Naive B cell (primary cell): ENCODE results near the gene BNC2. TPM values are rescaled to one million over a fixed set of nuclear protein-coding genes. Genes with fewer than 3 reads are reported as not detected.

Experiments
- ATAC-seq, 2 donors: fragments of 150-1000 bp; cut with Tn5 transposase; 2 replicates each; pipeline ENCODE4 v1.10.0; 2021; ENCODE audit warnings: low read depth in 2 of 2, mild to moderate bottlenecking in 2 of 2, moderate library complexity in 2 of 2
- DNase-seq: peaks from one replicate; pipeline ENCODE4 v3.0.0; 2022
- H3K27ac Mint-ChIP-seq, 6 donors: one replicate each; pipeline ENCODE4 v1.8.0; 2020 to 2022; ENCODE audit warnings: mild to moderate bottlenecking in 6 of 6, mixed read lengths in 6 of 6, moderate library complexity in 5 of 6, inconsistent platforms in 2 of 6
- H3K27me3 Mint-ChIP-seq, 3 donors: one replicate each; pipeline ENCODE4 v1.8.0; 2021 to 2022; ENCODE audit warnings: mixed read lengths in 3 of 3, mild to moderate bottlenecking in 1 of 3
- H3K36me3 Mint-ChIP-seq, 2 donors: one replicate each; pipeline ENCODE4 v1.8.0; 2020 to 2022; ENCODE audit warnings: mixed read lengths in 2 of 2, inconsistent platforms in 1 of 2, mild to moderate bottlenecking in 1 of 2
- H3K4me1 Mint-ChIP-seq, 3 donors: one replicate each; pipeline ENCODE4 v1.8.0; 2020 to 2022; ENCODE audit warnings: mixed read lengths in 3 of 3, inconsistent platforms in 1 of 3, mild to moderate bottlenecking in 1 of 3, moderate library complexity in 1 of 3
- H3K4me3 Mint-ChIP-seq, 8 donors: one replicate each; pipeline ENCODE4 v1.8.0; 2020 to 2022; ENCODE audit warnings: mild to moderate bottlenecking in 8 of 8, mixed read lengths in 8 of 8, moderate library complexity in 8 of 8, inconsistent platforms in 2 of 8
- H3K9me3 Mint-ChIP-seq, 7 donors: one replicate each; pipeline ENCODE4 v1.8.0; 2020 to 2022; ENCODE audit warnings: mixed read lengths in 7 of 7, mild to moderate bottlenecking in 5 of 7, inconsistent platforms in 2 of 7, moderate library complexity in 1 of 7
- polyA plus RNA-seq, 6 donors: library from polyadenylated mRNA; unstranded; fragments of 300-500 nt; fragmentation: Illumina TruSeq; gene quantifications; one replicate each; pipeline ENCODE4 v1.2.3, GENCODE V29; 2021; ENCODE audit warnings: low read depth in 6 of 6

BNC2 gene
- polyA plus RNA-seq, 6 donors from 2014 or later: not detected

DNA sequence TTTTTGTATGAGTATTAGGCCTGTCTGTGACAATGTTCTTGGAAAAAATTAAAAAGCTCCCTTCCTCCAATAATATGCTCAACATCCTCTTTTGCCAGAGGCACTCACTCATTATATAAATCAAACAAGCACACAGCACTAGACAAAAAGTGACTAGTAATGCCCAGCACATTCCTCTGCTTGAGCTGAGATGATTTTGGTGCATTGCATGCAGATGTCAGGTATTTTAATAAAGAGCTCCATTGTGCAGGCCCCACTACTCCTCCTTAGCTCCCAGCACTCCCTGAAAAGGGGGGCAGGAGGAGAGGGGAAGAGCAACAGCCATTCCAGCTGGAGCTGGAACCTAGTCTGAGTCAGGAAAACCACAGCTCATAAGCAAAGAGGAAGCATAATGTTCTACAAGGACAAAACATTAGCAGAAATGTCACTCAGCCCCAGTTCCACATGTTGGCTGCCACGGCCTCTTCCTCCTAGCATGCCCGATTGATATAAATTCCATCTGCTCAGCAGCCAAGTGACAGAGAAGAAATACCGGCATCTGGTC, 348.5 kb downstream of the BNC2 start:
- H3K4me1 Mint-ChIP-seq: no peaks in the 10 kb centered on the region
- peaks cover 0 to 7% (median 0%) of the 10 kb centered on the region in 7 donors for H3K9me3 Mint-ChIP-seq
- no peaks in the 10 kb centered on the region for H3K36me3 Mint-ChIP-seq
- DNase-seq (no peak), ATAC-seq (no peak)
- no peak overlapping the region for H3K27ac Mint-ChIP-seq
- no peak overlapping the region for H3K4me3 Mint-ChIP-seq
- H3K27me3 Mint-ChIP-seq: no peaks in the 10 kb centered on the region

DNA sequence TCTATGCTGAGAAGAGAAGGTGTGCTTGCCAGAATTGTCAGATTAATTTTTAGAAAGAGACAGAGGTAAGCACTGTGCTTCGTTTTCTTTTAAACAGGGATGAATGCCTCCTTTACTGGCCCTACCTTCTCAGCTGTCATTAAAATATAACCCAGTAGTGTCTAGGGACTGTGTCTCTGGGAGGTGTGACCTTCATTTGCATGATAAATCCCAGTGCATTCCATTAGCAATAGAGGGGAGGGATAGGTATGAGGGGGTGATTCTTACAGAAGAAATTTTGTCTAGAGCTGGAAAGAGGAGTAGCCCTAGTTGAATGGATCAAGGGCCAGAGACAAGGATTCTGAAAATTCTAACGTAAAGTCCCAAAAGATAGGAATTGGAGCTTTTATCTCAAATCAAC, 351.5 kb downstream of the BNC2 start:
- Mint-ChIP-seq H3K36me3 (no peaks in the 10 kb centered on the region), H3K4me3 (no peak overlapping the region), H3K27ac (no peak overlapping the region), H3K9me3 (peaks cover 0 to 7% (median 0%) of the 10 kb centered on the region in 7 donors), H3K27me3 (no peaks in the 10 kb centered on the region), H3K4me1 (no peaks in the 10 kb centered on the region)
- DNase-seq (no peak), ATAC-seq (no peak)

DNA sequence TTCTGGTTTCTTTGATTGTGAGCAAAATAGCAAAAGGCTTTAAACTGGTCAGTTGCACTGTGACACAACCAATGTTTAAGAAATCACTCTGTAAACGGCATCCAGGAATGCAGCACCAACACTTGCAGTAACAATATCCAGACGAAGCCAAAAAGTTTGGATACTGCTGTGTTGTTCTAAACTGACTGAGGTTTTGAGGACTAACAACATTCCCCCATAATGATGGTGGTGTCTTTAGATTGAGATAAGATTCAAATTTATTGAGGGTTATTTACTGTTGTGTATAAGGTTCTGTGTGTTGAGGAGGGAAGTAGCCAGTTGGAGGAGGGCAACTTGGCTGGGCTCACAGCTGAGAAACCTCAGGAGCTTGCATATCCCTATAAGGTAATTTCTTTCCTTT, 353.6 kb downstream of the BNC2 start:
- no peak for DNase-seq
- Mint-ChIP-seq H3K4me3 (no peak overlapping the region), H3K36me3 (no peaks in the 10 kb centered on the region), H3K27me3 (no peaks in the 10 kb centered on the region), H3K27ac (no peak overlapping the region), H3K4me1 (no peaks in the 10 kb centered on the region), H3K9me3 (peaks cover 0 to 5% (median 0%) of the 10 kb centered on the region in 7 donors)
- no peak for ATAC-seq

DNA sequence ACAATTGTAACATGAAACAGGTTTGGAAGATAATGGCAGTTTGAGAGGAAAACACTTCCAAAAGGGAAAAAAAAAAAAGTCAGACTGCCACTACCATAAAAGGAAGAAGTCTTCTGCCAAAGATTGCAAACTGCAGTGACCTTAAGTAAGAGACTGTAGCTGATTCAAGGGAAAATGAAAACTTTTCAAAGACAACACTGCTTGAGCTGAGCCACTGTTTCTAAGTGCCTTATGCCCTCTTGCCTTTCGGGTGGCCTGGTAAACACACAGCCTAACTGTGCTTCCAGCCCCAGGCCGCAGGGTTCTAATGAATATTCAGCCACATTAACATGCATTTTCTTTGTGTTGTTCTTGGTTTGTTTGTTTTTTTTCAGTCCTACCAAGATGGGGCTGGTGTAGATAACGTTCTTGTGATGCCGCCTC, 354.6 kb downstream of the BNC2 start:
- Mint-ChIP-seq H3K36me3 (no peaks in the 10 kb centered on the region), H3K27ac (no peak overlapping the region), H3K4me3 (no peak overlapping the region), H3K9me3 (peaks cover 0 to 5% (median 0%) of the 10 kb centered on the region in 7 donors), H3K4me1 (no peaks in the 10 kb centered on the region), H3K27me3 (no peaks in the 10 kb centered on the region)
- DNase-seq (no peak), ATAC-seq (no peak)

DNA sequence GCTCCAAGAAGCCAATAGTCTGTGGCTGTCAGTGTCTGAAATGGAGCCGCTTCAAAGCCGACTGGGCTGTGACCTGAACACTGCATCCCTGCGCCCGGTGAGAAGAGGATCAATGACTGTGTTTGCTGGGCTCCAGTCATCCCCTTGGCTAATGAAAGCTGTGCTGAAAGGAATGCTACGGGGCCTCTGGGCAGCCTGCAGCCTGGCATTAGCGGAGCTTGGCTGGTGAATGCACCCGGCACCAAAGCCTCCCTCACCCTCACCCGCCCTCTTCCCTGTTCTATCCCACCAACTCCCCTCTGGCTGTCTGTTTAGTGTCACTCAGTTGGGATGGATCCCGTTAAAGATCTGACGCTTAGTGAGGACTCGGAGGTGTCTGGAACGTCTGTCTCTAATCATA, 355.3 kb downstream of the BNC2 start:
- no peaks in the 10 kb centered on the region for H3K36me3 Mint-ChIP-seq
- no peak overlapping the region for H3K27ac Mint-ChIP-seq
- H3K4me3 Mint-ChIP-seq: no peak overlapping the region

DNA sequence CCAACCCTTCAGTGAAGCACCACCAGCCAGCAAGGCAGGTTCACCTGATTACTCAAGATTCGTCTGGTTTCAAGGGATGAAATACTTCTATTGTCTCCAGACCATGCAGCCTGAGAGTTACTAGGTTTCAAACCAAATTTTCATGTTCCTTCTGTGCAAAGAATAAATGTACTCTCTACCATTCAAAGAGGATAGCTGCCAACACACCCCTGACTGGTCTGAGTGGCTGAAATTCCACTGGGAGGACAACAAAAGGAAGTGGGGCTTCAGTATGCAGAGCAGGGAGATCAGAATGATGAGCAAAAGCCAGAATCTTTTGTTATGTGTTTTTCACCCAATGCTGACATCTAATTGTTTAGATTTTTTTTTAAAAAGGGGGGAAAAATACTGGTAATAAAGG, 356.3 kb downstream of the BNC2 start:
- H3K4me1 Mint-ChIP-seq: no peaks in the 10 kb centered on the region
- H3K36me3 Mint-ChIP-seq: no peaks in the 10 kb centered on the region
- peaks cover 0 to 4% (median 0%) of the 10 kb centered on the region in 7 donors for H3K9me3 Mint-ChIP-seq
- H3K27me3 Mint-ChIP-seq: no peaks in the 10 kb centered on the region
- H3K4me3 Mint-ChIP-seq: no peak overlapping the region
- ATAC-seq (no peak), DNase-seq (no peak)
- H3K27ac Mint-ChIP-seq: no peak overlapping the region

More for the DNA sequence above, 355.3 kb downstream of the BNC2 start:
- H3K9me3 Mint-ChIP-seq: peaks cover 0 to 5% (median 0%) of the 10 kb centered on the region in 7 donors
- ATAC-seq (no peak), DNase-seq (no peak)
- no peaks in the 10 kb centered on the region for H3K4me1 Mint-ChIP-seq
- no peaks in the 10 kb centered on the region for H3K27me3 Mint-ChIP-seq

DNA sequence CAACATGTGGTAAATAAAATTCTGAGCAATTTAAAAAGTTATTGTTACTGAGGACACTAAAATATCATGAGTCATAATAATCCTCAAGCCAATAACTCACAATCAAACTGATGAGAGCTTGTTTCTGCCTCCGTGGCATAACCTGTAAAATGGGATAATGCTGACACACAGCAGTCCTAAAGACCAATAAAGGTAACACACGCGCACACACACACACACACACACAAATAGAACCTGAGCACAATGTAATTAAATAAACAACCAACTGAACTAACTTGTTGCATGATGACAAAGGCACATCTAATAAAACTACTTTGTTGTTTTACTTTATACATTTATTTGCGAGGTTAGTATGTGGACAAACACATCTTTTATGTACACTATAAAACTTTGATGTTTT, 358.2 kb downstream of the BNC2 start:
- peaks cover 0 to 6% (median 4%) of the 10 kb centered on the region in 7 donors for H3K9me3 Mint-ChIP-seq
- no peaks in the 10 kb centered on the region for H3K27me3 Mint-ChIP-seq
- no peaks in the 10 kb centered on the region for H3K4me1 Mint-ChIP-seq
- ATAC-seq: no peak
- no peaks in the 10 kb centered on the region for H3K36me3 Mint-ChIP-seq
- DNase-seq: no peak
- H3K27ac Mint-ChIP-seq: no peak overlapping the region
- H3K4me3 Mint-ChIP-seq: no peak overlapping the region

DNA sequence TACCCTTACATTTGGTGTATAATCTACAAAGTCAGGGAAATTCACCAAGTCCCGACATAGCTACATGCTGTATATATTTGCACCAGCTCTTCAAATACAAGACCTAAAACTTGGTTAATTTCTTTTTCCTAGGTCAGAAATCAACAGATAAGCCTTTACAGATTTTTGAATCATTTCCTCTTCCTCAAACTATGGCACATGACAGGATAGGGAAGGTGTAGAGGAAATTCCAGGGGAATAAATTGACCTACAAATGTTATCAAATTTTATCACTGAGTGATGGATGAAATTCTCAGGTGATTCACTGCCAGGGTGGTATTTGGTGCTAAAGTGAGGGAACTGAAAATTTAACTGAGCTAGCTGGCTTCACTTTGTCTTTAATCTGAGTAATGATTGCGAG, 360.0 kb downstream of the BNC2 start:
- Mint-ChIP-seq H3K4me1 (no peaks in the 10 kb centered on the region), H3K27ac (no peak overlapping the region), H3K36me3 (no peaks in the 10 kb centered on the region), H3K4me3 (no peak overlapping the region), H3K9me3 (peaks cover 2 to 6% (median 4%) of the 10 kb centered on the region in 7 donors), H3K27me3 (no peaks in the 10 kb centered on the region)
- ATAC-seq (no peak), DNase-seq (no peak)

DNA sequence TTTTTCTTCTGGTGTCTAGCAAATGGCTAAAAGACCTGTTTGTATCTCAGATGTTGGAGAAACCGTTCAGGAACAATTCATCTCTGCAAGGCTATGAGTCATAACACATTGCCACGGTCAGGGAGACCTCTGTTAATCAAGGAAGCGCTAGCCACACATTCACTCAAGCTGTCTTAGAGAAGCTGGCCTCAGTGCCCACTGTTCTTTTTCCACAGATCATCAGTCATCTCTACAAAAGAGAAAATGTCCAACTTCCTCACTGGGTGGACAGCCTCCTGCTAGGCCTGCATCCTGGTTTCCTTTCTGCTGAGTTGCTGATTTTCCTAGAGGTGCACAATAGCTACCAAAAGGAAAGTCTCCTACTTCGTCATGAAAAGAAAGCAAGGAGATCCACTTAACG, 360.5 kb downstream of the BNC2 start:
- DNase-seq (no peak), ATAC-seq (no peak)
- Mint-ChIP-seq H3K27ac (no peak overlapping the region), H3K4me1 (no peaks in the 10 kb centered on the region), H3K36me3 (no peaks in the 10 kb centered on the region), H3K4me3 (no peak overlapping the region), H3K27me3 (no peaks in the 10 kb centered on the region), H3K9me3 (peaks cover 2 to 6% (median 4%) of the 10 kb centered on the region in 7 donors)

DNA sequence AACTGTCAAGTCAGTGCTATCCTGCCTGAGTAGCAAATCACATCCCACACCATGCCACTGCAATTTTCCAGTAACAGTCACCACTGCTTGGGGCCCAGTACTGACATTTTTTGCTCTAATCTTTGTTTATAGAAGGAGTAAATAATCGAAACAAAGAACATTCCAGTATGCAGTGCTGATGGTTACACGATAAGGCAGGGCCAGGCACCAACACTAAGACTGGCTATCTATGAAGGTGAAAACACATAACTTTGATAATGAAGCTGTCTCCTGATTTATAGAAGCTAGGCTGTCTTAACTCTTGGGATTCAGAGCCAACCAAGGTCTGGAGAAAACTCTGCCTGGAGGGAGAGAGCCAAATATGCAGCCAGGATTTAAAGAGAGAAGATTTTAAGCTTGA, 365.3 kb downstream of the BNC2 start:
- Mint-ChIP-seq H3K36me3 (no peaks in the 10 kb centered on the region), H3K4me3 (no peak overlapping the region), H3K9me3 (peaks cover 2 to 12% (median 5%) of the 10 kb centered on the region in 7 donors), H3K4me1 (no peaks in the 10 kb centered on the region), H3K27me3 (no peaks in the 10 kb centered on the region), H3K27ac (no peak overlapping the region)
- no peak for DNase-seq
- ATAC-seq: no peak

DNA sequence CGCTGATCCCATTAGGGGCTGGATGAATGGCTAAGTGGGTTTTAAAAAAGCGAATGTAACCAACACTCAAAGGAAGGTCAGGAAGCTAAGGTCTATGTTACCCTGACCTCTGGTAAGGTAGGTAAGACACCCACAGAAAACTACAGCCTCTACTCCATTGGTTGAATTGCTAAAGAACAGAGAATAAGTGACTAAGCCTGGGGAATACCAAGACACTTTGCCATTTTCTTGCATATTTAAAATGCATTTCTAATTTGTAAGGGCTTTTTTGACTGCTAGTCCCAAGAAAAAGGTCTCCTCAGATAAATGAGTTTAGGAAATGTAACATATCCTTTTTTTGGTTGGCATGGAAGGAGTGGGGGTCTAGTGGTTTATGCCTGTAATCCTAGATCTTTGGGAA, 368.7 kb downstream of the BNC2 start:
- H3K9me3 Mint-ChIP-seq: peaks cover 0 to 10% (median 2%) of the 10 kb centered on the region in 7 donors
- no peak for ATAC-seq
- H3K36me3 Mint-ChIP-seq: no peaks in the 10 kb centered on the region
- no peak for DNase-seq
- H3K27me3 Mint-ChIP-seq: no peaks in the 10 kb centered on the region
- peak overlapping the region in 1 of 8 donors; percentile 44 for H3K4me3 Mint-ChIP-seq
- no peak overlapping the region for H3K27ac Mint-ChIP-seq
- no peaks in the 10 kb centered on the region for H3K4me1 Mint-ChIP-seq

DNA sequence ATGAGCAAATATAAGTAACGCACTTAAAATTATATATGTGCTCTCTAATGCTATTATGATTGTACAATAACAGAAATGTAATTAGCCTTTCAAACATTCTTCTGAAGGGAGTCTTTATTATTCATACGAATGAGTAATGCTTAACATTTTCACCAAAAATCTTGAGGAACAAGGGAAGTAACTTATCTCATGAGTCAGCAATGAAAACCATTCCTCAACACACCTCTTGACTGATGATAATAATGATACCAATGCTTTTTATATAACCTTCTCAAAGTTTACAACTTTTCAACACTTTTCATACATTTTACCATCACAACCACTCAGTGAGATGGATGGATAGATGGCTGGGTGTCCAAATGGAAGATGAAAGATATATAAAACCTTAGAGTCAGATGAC, 369.3 kb downstream of the BNC2 start:
- Mint-ChIP-seq H3K27me3 (no peaks in the 10 kb centered on the region), H3K4me3 (no peak overlapping the region), H3K9me3 (peaks cover 0 to 10% (median 2%) of the 10 kb centered on the region in 7 donors), H3K27ac (no peak overlapping the region), H3K36me3 (no peaks in the 10 kb centered on the region), H3K4me1 (no peaks in the 10 kb centered on the region)
- no peak for ATAC-seq
- DNase-seq: no peak

DNA sequence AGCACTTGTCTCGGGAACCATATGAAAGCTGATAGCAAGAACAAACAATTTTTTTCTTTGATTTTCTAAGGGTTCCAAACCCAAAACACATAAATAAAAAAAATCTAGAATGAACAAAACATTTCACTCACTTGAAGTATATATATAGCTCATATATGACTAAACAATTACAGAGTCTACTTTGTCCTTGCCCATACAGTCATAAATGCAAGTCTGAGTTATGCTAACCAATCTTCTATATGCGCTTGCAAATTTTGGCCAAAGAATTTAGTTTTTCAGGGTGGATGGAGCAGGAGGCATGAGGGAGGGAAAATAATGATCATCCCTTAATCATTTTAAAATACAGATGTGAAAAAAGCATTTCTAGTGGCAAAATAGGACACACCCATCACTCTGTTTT, 370.1 kb downstream of the BNC2 start:
- Mint-ChIP-seq H3K4me1 (no peaks in the 10 kb centered on the region), H3K9me3 (peaks cover 0 to 10% (median 2%) of the 10 kb centered on the region in 7 donors), H3K27me3 (no peaks in the 10 kb centered on the region), H3K27ac (no peak overlapping the region), H3K4me3 (no peak overlapping the region), H3K36me3 (no peaks in the 10 kb centered on the region)
- ATAC-seq: no peak
- no peak for DNase-seq

DNA sequence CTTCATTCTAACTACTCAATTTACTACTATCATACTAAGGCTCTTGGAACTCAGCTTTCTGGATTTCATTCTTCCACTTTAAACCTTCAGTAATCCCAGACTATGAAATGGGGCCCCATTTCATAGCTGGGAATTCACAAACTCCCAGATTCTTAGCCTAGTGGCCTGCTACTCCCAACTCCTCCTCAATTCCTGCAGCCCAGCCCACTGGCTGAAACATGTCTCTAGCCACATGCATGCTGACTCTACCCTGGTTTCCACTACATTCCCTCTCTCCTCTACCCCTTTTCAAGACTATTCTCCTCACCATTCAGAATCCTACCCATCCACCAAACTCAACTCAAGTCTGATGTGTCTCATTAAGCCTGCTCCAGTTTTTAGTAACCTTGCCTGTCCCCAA, 370.6 kb downstream of the BNC2 start:
- Mint-ChIP-seq H3K4me1 (no peaks in the 10 kb centered on the region), H3K36me3 (no peaks in the 10 kb centered on the region), H3K9me3 (peaks cover 0 to 10% (median 2%) of the 10 kb centered on the region in 7 donors), H3K4me3 (no peak overlapping the region), H3K27ac (no peak overlapping the region), H3K27me3 (no peaks in the 10 kb centered on the region)
- ATAC-seq (no peak), DNase-seq (no peak)

DNA sequence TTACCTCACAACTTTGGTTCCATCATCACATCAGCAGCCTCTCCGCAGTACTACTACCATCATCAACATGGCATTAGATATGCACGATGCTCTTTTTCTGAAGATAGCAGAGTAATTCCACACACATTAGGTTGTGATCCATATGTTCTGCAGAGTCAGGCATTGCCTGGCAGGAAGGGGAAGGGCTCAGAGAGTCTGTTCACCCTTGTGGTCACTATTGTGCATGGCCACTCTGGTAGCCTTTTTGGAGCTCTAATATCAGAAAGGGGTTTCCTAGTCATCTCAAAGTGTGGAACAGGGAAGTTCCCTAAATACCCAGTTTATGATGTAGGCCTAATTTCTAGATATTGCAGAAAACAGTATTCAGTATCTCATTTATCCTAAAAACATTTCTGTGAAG, 373.6 kb downstream of the BNC2 start:
- DNase-seq (no peak), ATAC-seq (no peak)
- H3K27me3 Mint-ChIP-seq: no peaks in the 10 kb centered on the region
- H3K9me3 Mint-ChIP-seq: peaks cover 0 to 15% (median 2%) of the 10 kb centered on the region in 7 donors
- H3K4me3 Mint-ChIP-seq: no peak overlapping the region
- H3K36me3 Mint-ChIP-seq: no peaks in the 10 kb centered on the region
- H3K4me1 Mint-ChIP-seq: no peaks in the 10 kb centered on the region
- H3K27ac Mint-ChIP-seq: no peak overlapping the region
